Stomach smooth muscle (tissue), 2 donors: Measurements from ENCODE around the gene WNK3.

Experiments
- H3K27ac ChIP-seq: one replicate; pipeline ENCODE4 v1.7.0; 2013; ENCODE audit warnings: mild to moderate bottlenecking, low read length, inconsistent platforms
- H3K27me3 ChIP-seq, 2 donors: one replicate each; pipeline ENCODE4 v1.7.0; 2013; ENCODE audit warnings: low read length in 2 of 2; ENCODE audit not compliant: insufficient read depth in 2 of 2, control insufficient read depth in 1 of 2
- H3K36me3 ChIP-seq, 2 donors: one replicate each; pipeline ENCODE4 v1.7.0; 2013; ENCODE audit warnings: low read length in 2 of 2; ENCODE audit not compliant: control insufficient read depth in 2 of 2, insufficient read depth in 2 of 2
- H3K4me1 ChIP-seq: one replicate; pipeline ENCODE4 v1.7.0; 2013; ENCODE audit warnings: low read length; ENCODE audit not compliant: control insufficient read depth, insufficient read depth
- H3K4me3 ChIP-seq, 2 donors: one replicate each; pipeline ENCODE4 v1.7.0; 2013; ENCODE audit warnings: low read length in 2 of 2
- H3K9ac ChIP-seq, 2 donors: one replicate each; pipeline ENCODE4 v1.7.0; 2013; ENCODE audit warnings: low read length in 2 of 2, mild to moderate bottlenecking in 1 of 2
- H3K9me3 ChIP-seq, 2 donors: one replicate each; pipeline ENCODE4 v1.7.0; 2013; ENCODE audit warnings: low read length in 2 of 2; ENCODE audit not compliant: control insufficient read depth in 2 of 2
- donor health status: healthy.
- donor health status: Pancreatic carcinoma.

WNK3 gene

GRCh38 chrX:54172455-54172854 lies 185.4 kb downstream of the WNK3 start:
- Histone ChIP-seq H3K36me3 (peaks cover 0 to 2% of the 10 kb centered on the region in 2 donors), H3K27ac (no peak overlapping the region), H3K9me3 (no peaks in the 10 kb centered on the region), H3K4me1 (no peaks in the 10 kb centered on the region), H3K27me3 (no peaks in the 10 kb centered on the region), H3K4me3 (no peak overlapping the region), H3K9ac (no peak overlapping the region)

GRCh38 chrX:54171527-54172250 lies 186.2 kb downstream of the WNK3 start:
- Histone ChIP-seq H3K4me1 (no peaks in the 10 kb centered on the region), H3K9ac (no peak overlapping the region), H3K4me3 (no peak overlapping the region), H3K9me3 (no peaks in the 10 kb centered on the region), H3K27ac (no peak overlapping the region), H3K36me3 (peaks cover 0 to 2% of the 10 kb centered on the region in 2 donors), H3K27me3 (no peaks in the 10 kb centered on the region)

GRCh38 chrX:54171091-54171490 lies 186.8 kb downstream of the WNK3 start:
- no peak overlapping the region for H3K4me3 ChIP-seq
- H3K9me3 ChIP-seq = no peaks in the 10 kb centered on the region
- no peak overlapping the region for H3K27ac ChIP-seq
- no peaks in the 10 kb centered on the region for H3K4me1 ChIP-seq
- H3K36me3 ChIP-seq = peaks cover 0 to 2% of the 10 kb centered on the region in 2 donors
- H3K9ac ChIP-seq = no peak overlapping the region
- H3K27me3 ChIP-seq = no peaks in the 10 kb centered on the region

GRCh38 chrX:54166915-54167314 lies 190.9 kb downstream of the WNK3 start:
- Histone ChIP-seq H3K27me3 (no peaks in the 10 kb centered on the region), H3K4me3 (no peak overlapping the region), H3K27ac (no peak overlapping the region), H3K9me3 (no peaks in the 10 kb centered on the region), H3K9ac (no peak overlapping the region), H3K36me3 (no peaks in the 10 kb centered on the region), H3K4me1 (no peaks in the 10 kb centered on the region)

GRCh38 chrX:54157561-54157960 lies 200.3 kb downstream of the WNK3 start:
- Histone ChIP-seq H3K9ac (no peak overlapping the region), H3K9me3 (no peaks in the 10 kb centered on the region), H3K27ac (no peak overlapping the region), H3K27me3 (peaks cover 0 to 2% of the 10 kb centered on the region in 2 donors), H3K4me3 (no peak overlapping the region), H3K36me3 (peaks cover 0 to 2% of the 10 kb centered on the region in 2 donors), H3K4me1 (no peaks in the 10 kb centered on the region)
